HCT116 (cell line): ENCODE data around the gene RANGAP1.

Experiments used
- YY1 ChIP-seq: IDR thresholded peaks from 2 replicates; pipeline ENCODE4 v1.6.1; 2011; ENCODE audit warnings: low read length, low read depth, moderate library complexity, mild to moderate bottlenecking; ENCODE audit not compliant: insufficient replicate concordance; ENCODE audit errors: extremely low read depth
- TF ChIP-seq, protein P1 (sequence below): IDR thresholded peaks from 2 replicates; pipeline ENCODE4 v1.6.1; 2012

DNA sequence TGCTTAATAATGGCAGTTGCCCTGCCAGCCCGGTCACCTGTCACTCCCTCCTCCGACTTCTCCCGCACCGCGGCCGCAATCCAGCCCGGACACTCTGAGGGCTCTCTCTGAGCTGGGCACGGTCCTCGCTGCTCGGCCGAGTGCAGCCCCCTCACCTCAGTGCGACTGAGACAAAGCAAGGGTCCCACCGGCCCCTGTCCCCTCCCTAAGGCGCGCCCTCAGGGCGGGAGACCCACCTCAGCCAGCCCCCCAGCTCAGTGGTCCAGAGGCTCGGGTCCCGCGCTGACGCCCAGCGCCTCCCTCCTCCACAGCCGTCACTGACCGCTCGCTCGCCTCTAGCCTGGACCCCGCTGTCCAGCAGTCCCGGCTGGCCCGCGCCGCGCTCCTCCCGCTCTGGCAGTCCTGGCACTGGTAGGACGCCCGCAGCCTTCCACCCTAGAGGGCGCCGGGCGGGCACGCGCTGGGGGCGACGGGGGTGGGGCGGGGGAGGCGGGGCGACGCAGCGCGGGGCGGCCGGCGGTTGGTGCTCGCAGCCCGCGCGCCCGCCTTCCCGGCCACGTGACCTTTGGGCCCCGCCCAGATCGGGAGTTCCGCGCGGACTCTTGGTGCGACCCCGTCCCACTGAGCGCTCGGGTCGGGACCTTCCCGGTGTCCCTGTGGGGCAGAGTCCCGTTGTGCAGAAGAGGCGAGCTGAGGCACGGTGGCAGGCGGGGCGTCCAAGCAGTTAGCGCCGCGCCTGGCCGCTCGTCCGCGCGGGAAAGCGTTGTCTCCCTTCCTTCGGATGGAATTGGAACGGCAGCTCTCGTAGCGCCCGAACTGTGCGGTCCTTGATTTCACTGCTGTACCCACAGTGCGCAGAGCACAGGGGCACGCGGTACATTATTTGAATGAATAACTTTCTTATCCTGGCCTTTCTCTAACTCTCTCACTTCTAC lies 88.7 kb downstream of the RANGAP1 start:
- TF ChIP-seq, protein P1, sequence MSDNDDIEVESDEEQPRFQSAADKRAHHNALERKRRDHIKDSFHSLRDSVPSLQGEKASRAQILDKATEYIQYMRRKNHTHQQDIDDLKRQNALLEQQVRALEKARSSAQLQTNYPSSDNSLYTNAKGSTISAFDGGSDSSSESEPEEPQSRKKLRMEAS = peak; percentile 63
- peak; percentile 3 for TF ChIP-seq YY1
